D721Med (cell line): ENCODE data around the gene RFLNA.

Source experiments
- DNase-seq: peaks from one replicate; pipeline ENCODE4 v3.0.0; 2011; ENCODE audit warnings: low spot score; ENCODE audit not compliant: insufficient read length
- FAIRE-seq: peaks from 2 replicates; lab custom pipeline; 2011; peaks lifted over from hg19 to GRCh38; lab: Jason Lieb, UNC
- TF ChIP-seq, protein P1 (sequence below): IDR thresholded peaks from 2 replicates; pipeline ENCODE4 v1.5.1; 2012; ENCODE audit warnings: mild to moderate bottlenecking, control low read depth; ENCODE audit not compliant: insufficient read depth; ENCODE audit errors: missing control alignments

RFLNA gene

GRCh38 chr12:124338448-124338847 is 43.6 kb downstream of the RFLNA start:
- TF ChIP-seq, protein P1, sequence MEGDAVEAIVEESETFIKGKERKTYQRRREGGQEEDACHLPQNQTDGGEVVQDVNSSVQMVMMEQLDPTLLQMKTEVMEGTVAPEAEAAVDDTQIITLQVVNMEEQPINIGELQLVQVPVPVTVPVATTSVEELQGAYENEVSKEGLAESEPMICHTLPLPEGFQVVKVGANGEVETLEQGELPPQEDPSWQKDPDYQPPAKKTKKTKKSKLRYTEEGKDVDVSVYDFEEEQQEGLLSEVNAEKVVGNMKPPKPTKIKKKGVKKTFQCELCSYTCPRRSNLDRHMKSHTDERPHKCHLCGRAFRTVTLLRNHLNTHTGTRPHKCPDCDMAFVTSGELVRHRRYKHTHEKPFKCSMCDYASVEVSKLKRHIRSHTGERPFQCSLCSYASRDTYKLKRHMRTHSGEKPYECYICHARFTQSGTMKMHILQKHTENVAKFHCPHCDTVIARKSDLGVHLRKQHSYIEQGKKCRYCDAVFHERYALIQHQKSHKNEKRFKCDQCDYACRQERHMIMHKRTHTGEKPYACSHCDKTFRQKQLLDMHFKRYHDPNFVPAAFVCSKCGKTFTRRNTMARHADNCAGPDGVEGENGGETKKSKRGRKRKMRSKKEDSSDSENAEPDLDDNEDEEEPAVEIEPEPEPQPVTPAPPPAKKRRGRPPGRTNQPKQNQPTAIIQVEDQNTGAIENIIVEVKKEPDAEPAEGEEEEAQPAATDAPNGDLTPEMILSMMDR: no peak
- DNase-seq: no peak
- no peak for FAIRE-seq

DNA sequence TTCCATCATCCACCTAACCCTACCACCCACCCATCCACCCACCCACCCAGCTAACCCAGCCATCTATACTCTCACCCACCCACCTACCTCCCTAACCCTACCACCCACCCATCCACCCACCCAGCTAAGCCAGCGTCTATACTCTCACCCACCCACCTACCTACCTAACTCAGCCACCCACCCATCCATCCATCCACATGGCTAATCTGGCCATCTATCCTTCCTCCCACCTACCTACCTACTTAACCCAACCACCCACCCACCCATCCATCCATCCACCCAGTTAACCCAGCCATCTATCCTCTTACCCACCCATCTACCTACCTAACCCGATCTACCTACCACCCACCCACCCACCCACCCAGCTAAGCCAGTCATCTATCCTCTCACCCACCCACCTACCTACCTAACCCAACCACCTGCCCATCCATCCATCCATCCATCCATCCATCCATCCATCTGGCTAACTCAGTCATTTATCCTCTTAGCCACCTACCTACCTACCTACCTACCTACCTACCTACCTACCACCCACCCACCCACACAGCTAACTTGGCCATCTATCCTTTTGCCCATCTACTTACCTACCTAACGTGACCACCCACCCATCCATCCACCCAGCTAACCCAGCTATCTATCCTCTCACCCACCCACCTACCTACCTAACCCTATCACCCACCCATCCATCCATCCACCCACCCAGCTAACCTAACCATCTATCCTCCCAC is 44.1 kb downstream of the RFLNA start:
- DNase-seq: no peak
- TF ChIP-seq, protein P1: no peak
- FAIRE-seq: no peak

DNA sequence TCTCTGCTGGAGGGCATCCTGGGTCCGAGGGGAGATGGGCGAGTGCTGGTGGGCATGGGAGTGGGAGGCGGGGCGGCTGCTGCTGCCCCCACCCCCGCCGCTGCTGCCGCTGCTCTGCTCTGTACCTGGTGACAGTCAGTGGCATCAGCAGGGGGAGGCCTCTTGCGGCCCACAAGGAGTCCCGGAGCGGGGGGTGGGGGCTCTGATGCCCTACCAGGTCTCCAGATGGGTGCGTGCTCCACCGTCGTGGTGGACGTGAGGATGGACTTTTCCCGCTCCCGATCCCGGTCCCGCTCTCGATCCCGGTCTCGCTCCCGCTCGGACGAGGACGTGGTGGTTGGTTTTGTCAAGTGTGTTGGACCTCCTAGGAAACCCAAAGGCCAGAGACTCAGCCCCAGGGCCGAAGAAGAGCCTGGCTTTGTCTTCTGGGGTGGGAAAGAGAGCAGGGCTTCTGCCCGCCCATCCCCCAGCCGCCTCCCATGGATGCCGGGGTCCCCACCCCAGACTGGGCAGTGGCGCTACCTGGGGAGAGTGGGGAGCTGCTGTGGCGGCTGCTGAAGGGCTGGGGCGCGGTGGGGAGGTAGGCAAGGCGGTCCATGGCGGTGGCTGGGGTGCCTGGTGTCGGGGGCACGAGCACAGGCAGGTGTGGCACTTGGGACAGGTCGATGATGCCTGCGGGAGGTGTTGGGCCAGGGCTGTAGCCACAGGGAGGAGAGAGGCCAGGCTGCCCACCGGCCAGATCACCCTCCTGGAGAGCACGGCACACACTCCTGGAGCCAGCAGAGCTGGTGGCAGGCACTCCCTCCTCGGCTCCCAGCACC is 45.4 kb downstream of the RFLNA start:
- TF ChIP-seq, protein P1: no peak
- FAIRE-seq (no peak), DNase-seq (no peak)

GRCh38 chr12:124341645-124342069 is 46.8 kb downstream of the RFLNA start:
- FAIRE-seq (no peak), DNase-seq (no peak)
- TF ChIP-seq, protein P1: no peak

GRCh38 chr12:124344022-124344421 is 49.1 kb downstream of the RFLNA start:
- no peak for FAIRE-seq
- DNase-seq: no peak
- TF ChIP-seq, protein P1: no peak

GRCh38 chr12:124344526-124344925 is 49.6 kb downstream of the RFLNA start:
- FAIRE-seq: no peak
- TF ChIP-seq, protein P1: no peak
- no peak for DNase-seq
